ENCODE results near the gene ZNF512B. TPM values are rescaled to one million over a fixed set of nuclear protein-coding genes. Genes with fewer than 3 reads are reported as not detected.

The ZNF512B gene
- total RNA-seq, 1 experiment from 2014 or later = 10.3 TPM

DNA sequence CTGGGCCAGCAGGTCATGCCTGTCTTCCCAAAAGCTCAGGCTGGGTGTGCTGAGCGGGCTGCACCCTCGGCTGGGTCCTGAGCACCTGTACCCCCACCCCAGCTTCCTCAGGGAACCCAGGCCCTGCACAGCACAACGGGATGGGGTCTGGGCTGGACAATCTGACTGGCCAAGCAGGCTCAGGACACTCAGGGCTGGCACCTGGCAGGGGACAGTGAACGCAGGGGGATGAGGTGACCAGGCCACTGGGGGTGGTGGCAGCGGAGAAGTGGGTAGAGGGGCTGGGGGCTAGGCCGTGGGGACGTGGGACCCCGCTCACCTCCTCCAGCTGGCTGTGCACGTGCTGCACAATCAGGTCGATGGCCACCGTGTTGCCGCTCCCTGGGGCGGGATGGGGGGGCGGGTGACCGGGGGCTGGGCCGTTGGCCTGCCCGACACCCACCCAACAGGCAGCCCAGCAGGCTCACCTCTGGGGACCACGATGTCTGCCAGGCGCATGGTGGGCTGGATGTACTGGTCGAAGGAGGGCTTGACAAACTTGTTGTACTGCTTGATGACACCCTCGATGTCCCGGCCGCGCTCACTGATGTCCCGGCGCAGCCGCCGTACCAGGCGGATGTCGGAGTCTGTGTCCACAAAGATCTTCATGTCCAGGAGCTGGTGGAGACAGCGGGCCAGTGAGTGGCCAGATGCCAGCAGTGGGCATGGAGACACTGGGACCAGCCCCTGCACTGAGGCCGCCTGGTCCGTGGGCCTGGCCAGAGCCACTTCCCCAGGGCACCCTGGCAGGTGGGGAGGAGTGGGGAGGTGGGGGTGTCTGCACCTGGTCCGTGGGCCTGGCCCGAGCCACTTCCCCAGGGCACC lies 25.4 kb downstream of the ZNF512B start:
- Histone ChIP-seq H3K79me2 (ENCODE audit: insufficient read depth, low read length) (peaks cover 43% of the 10 kb centered on the region), H3K9me3 (ENCODE audit: control insufficient read depth in 1 of 2, insufficient read depth in 1 of 2, low read depth in 1 of 2, low read length in 2 of 2) (no peaks in the 10 kb centered on the region), H3K4me2 (ENCODE audit: low read length) (no peak overlapping the region), H3K9me2 (ENCODE audit: insufficient read depth) (no peaks in the 10 kb centered on the region), H4K20me1 (ENCODE audit: insufficient read depth) (no peaks in the 10 kb centered on the region; the same call in 1 of the 2 replicates), H3K27me3 (ENCODE audit: insufficient read depth, low read length) (no peaks in the 10 kb centered on the region), H3K9ac (ENCODE audit: low read length) (no peak overlapping the region), H3K4me3 (replicated peaks in 1 of 2; ENCODE audit: low read depth in 1 of 2, low read length in 2 of 2) (no peak overlapping the region), H3K27ac (ENCODE audit: low read depth, low read length) (no peak overlapping the region), H2AFZ (ENCODE audit: low read depth, low read length, poor library complexity, severe bottlenecking) (no peak overlapping the region), H3K36me3 (ENCODE audit: control insufficient read depth in 1 of 2, insufficient read depth in 2 of 2, low read length in 2 of 2) (peaks cover 16 to 41% of the 10 kb centered on the region in 2 experiments; a peak in 3 of 4 replicates), H3K4me1 (ENCODE audit: control insufficient read depth in 1 of 2, insufficient read depth in 2 of 2, low read length in 2 of 2) (peaks cover 8 to 25% of the 10 kb centered on the region in 2 experiments; a peak in 3 of 4 replicates)
- DNase-seq (ENCODE audit: low read depth, low spot score) (no peak), ATAC-seq (no peak)
- RAD21 ChIA-PET (ENCODE audit: low non-redundant PET in 1 of 2, low total read pairs in 2 of 2, uncharacterized antibody in 2 of 2, unreplicated experiment in 2 of 2) = no interaction called here
- TF ChIP-seq EGR1 (IDR thresholded peaks at IDR 0.05; ENCODE audit: low read depth) (no peak), SP1 (IDR thresholded peaks at IDR 0.05; ENCODE audit: low read depth) (no peak), YY1 (IDR thresholded peaks at IDR 0.05; ENCODE audit: extremely low read depth, insufficient replicate concordance, low read depth, low read length) (no peak), CTCF (IDR thresholded peaks at IDR 0.05 in 2 of 3, conservative IDR thresholded peaks at IDR 0.05 in 1 of 3; ENCODE audit: borderline replicate concordance in 1 of 3, insufficient read depth in 1 of 3, low read depth in 2 of 3, low read length in 2 of 3) (no peak), JUND (IDR thresholded peaks at IDR 0.05) (no peak), MAX (IDR thresholded peaks at IDR 0.05) (no peak), ZFX (IDR thresholded peaks at IDR 0.05) (no peak), TCF7L2 (IDR thresholded peaks at IDR 0.05; ENCODE audit: borderline replicate concordance, extremely low read depth, insufficient read depth, insufficient read length) (no peak), EZH2phosphoT487 (IDR thresholded peaks at IDR 0.05; ENCODE audit: borderline replicate concordance) (no peak)
- TF ChIP-seq, protein P1, sequence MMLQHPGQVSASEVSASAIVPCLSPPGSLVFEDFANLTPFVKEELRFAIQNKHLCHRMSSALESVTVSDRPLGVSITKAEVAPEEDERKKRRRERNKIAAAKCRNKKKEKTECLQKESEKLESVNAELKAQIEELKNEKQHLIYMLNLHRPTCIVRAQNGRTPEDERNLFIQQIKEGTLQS (IDR thresholded peaks at IDR 0.05) = no peak
- TF ChIP-seq, protein P2, sequence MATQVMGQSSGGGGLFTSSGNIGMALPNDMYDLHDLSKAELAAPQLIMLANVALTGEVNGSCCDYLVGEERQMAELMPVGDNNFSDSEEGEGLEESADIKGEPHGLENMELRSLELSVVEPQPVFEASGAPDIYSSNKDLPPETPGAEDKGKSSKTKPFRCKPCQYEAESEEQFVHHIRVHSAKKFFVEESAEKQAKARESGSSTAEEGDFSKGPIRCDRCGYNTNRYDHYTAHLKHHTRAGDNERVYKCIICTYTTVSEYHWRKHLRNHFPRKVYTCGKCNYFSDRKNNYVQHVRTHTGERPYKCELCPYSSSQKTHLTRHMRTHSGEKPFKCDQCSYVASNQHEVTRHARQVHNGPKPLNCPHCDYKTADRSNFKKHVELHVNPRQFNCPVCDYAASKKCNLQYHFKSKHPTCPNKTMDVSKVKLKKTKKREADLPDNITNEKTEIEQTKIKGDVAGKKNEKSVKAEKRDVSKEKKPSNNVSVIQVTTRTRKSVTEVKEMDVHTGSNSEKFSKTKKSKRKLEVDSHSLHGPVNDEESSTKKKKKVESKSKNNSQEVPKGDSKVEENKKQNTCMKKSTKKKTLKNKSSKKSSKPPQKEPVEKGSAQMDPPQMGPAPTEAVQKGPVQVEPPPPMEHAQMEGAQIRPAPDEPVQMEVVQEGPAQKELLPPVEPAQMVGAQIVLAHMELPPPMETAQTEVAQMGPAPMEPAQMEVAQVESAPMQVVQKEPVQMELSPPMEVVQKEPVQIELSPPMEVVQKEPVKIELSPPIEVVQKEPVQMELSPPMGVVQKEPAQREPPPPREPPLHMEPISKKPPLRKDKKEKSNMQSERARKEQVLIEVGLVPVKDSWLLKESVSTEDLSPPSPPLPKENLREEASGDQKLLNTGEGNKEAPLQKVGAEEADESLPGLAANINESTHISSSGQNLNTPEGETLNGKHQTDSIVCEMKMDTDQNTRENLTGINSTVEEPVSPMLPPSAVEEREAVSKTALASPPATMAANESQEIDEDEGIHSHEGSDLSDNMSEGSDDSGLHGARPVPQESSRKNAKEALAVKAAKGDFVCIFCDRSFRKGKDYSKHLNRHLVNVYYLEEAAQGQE (IDR thresholded peaks at IDR 0.05; ENCODE audit: low read depth) = no peak
- intact Hi-C loops (cut with micrococcal nuclease) = no loop called here
- CTCF ChIA-PET = no interaction called here
- POLR2A ChIA-PET = no interaction called here
- no TSS peak for BruUV-seq (replicated peaks)

All from HCT116 (cell line).